GM12892 (cell line): ENCODE results near the gene CCDC32.

ENCODE experiments used
- POLR2A ChIP-seq: IDR thresholded peaks from 2 replicates; pipeline ENCODE4 v1.6.1; 2011; ENCODE audit warnings: low read depth, low read length, control low read depth
- POLR2AphosphoS5 ChIP-seq: IDR thresholded peaks from 2 replicates; pipeline ENCODE4 v1.6.1; 2011; ENCODE audit warnings: low read depth, low read length, control low read depth

DNA sequence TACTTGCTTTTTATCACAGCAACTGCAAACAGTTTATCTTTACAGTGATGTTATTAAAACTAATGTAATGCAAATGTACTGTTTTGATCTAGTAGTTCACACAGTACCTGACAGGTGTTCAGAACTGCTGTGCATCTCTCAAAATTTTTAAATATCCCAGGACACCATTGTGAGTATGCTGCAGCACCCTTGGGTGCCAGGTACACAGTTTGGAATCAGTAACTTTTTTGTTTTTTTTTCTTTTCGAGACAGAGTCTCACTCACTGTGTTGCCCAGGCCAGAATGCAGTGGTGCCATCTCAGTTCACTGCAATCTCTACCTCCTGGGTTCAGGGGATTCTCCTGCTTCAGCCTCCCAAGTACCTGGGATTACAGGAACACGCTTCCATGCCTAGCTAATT, 32.2 kb upstream of the CCDC32 start:
- TF ChIP-seq POLR2AphosphoS5 (no peak), POLR2A (no peak)
